HEK293 (cell line): ENCODE data around the gene BCL11B.

Experiments used
- CTCF ChIA-PET: fragments of 350-600 bp; formaldehyde crosslinking; extraction: SDS; loops from one replicate; lab custom pipeline; 2021; ENCODE audit warnings: antibody characterized with exemption; lab: Yijun Ruan, JAX
- POLR2A ChIA-PET: fragments of 300-600 bp; formaldehyde crosslinking; extraction: SDS; loops from one replicate; lab custom pipeline; 2020; ENCODE audit warnings: antibody characterized with exemption, inconsistent platforms; lab: Yijun Ruan, JAX
- H3K27ac ChIP-seq: fragments of 200-500 bp; sonication (Bioruptor generic); 2 replicates; pipeline ENCODE4 v1.5.1; 2014; ENCODE audit warnings: low read depth, low read length, control low read depth, inconsistent platforms; ENCODE audit errors: extremely low read depth
- H3K36me3 ChIP-seq, 2 experiments: fragments of 200-500 bp in 1 of 2; sonication (Bioruptor generic) in 1 of 2; 1 replicate in 1 of 2; 2 replicates in 1 of 2; pipeline ENCODE4 v1.5.1; 2014 to 2017; ENCODE audit warnings: inconsistent platforms in 2 of 2, low read length in 2 of 2; ENCODE audit not compliant: control insufficient read depth in 2 of 2, insufficient read depth in 1 of 2
- H3K4me1 ChIP-seq: fragments of 200-500 bp; sonication (Bioruptor generic); 2 replicates; pipeline ENCODE4 v1.5.1; 2014; ENCODE audit warnings: mild to moderate bottlenecking, low read length, inconsistent platforms; ENCODE audit not compliant: control insufficient read depth, insufficient read depth
- H3K4me3 ChIP-seq: 2 replicates; pipeline ENCODE4 v1.5.1; 2011; ENCODE audit warnings: low read depth, mild to moderate bottlenecking, control low read depth, low read length, moderate library complexity
- H3K9me3 ChIP-seq: fragments of 200-500 bp; sonication (Bioruptor generic); 2 replicates; pipeline ENCODE4 v1.5.1; 2014; ENCODE audit warnings: low read depth, low read length, inconsistent platforms; ENCODE audit not compliant: control insufficient read depth, insufficient read depth
- ATF2 ChIP-seq: fragments of 450-650 bp; formaldehyde crosslinking; IDR thresholded peaks from 2 replicates; pipeline ENCODE4 v1.5.1; 2016; ENCODE audit warnings: missing biosample characterization, missing genetic modification characterization, low read depth
- FEZF1 ChIP-seq: fragments of 450-650 bp; formaldehyde crosslinking; IDR thresholded peaks from 2 replicates; pipeline ENCODE4 v1.5.1; 2016; ENCODE audit warnings: missing biosample characterization, missing genetic modification characterization
- GLIS1 ChIP-seq: fragments of 450-650 bp; formaldehyde crosslinking; IDR thresholded peaks from 2 replicates; pipeline ENCODE4 v1.5.1; 2016; ENCODE audit warnings: missing biosample characterization, missing genetic modification characterization
- KLF16 ChIP-seq: fragments of 450-650 bp; formaldehyde crosslinking; IDR thresholded peaks from 2 replicates; pipeline ENCODE4 v1.5.1; 2017; ENCODE audit warnings: missing biosample characterization, missing genetic modification characterization
- PRDM10 ChIP-seq: fragments of 450-650 bp; formaldehyde crosslinking; IDR thresholded peaks from 2 replicates; pipeline ENCODE4 v1.5.1; 2016; ENCODE audit warnings: missing biosample characterization, missing genetic modification characterization
- YY1 ChIP-seq: fragments of 450-650 bp; formaldehyde crosslinking; IDR thresholded peaks from 2 replicates; pipeline ENCODE4 v1.5.1; 2018; ENCODE audit warnings: missing biosample characterization, missing genetic modification characterization
- ZBTB20 ChIP-seq: fragments of 450-650 bp; formaldehyde crosslinking; IDR thresholded peaks from 2 replicates; pipeline ENCODE4 v1.5.1; 2016; ENCODE audit warnings: missing biosample characterization, missing genetic modification characterization
- ZBTB6 ChIP-seq: fragments of 450-650 bp; formaldehyde crosslinking; IDR thresholded peaks from 2 replicates; pipeline ENCODE4 v1.5.1; 2017; ENCODE audit warnings: missing biosample characterization, missing genetic modification characterization
- ZBTB8A ChIP-seq: fragments of 450-650 bp; formaldehyde crosslinking; IDR thresholded peaks from 2 replicates; pipeline ENCODE4 v1.5.1; 2016; ENCODE audit warnings: missing biosample characterization, missing genetic modification characterization
- ZNF121 ChIP-seq: fragments of 450-650 bp; formaldehyde crosslinking; IDR thresholded peaks from 2 replicates; pipeline ENCODE4 v1.5.1; 2016; ENCODE audit warnings: missing biosample characterization, missing genetic modification characterization
- ZNF155 ChIP-seq: fragments of 450-650 bp; formaldehyde crosslinking; IDR thresholded peaks from 2 replicates; pipeline ENCODE4 v1.5.1; 2016; ENCODE audit warnings: missing biosample characterization, missing genetic modification characterization
- ZNF174 ChIP-seq: fragments of 450-650 bp; formaldehyde crosslinking; IDR thresholded peaks from 2 replicates; pipeline ENCODE4 v1.5.0; 2017; ENCODE audit warnings: missing biosample characterization, mild to moderate bottlenecking, missing genetic modification characterization
- ZNF175 ChIP-seq: fragments of 450-650 bp; formaldehyde crosslinking; IDR thresholded peaks from 2 replicates; pipeline ENCODE4 v1.5.1; 2016; ENCODE audit warnings: missing biosample characterization, missing genetic modification characterization
- ZNF184 ChIP-seq: fragments of 450-650 bp; IDR thresholded peaks from 2 replicates; pipeline ENCODE4 v1.5.1; 2018; ENCODE audit warnings: missing biosample characterization, mild to moderate bottlenecking, missing genetic modification characterization
- ZNF24 ChIP-seq: fragments of 450-650 bp; formaldehyde crosslinking; IDR thresholded peaks from 2 replicates; pipeline ENCODE4 v1.5.1; 2016; ENCODE audit warnings: missing biosample characterization, missing genetic modification characterization
- ZNF449 ChIP-seq: fragments of 450-650 bp; formaldehyde crosslinking; IDR thresholded peaks from 2 replicates; pipeline ENCODE4 v1.5.1; 2017; ENCODE audit warnings: missing biosample characterization, mild to moderate bottlenecking, missing genetic modification characterization, moderate library complexity
- ZNF529 ChIP-seq: fragments of 450-650 bp; formaldehyde crosslinking; IDR thresholded peaks from 2 replicates; pipeline ENCODE4 v1.5.1; 2017; ENCODE audit warnings: missing genetic modification characterization, missing biosample characterization; ENCODE audit not compliant: insufficient replicate concordance
- ZNF571 ChIP-seq: fragments of 450-650 bp; formaldehyde crosslinking; IDR thresholded peaks from 2 replicates; pipeline ENCODE4 v1.5.0; 2017; ENCODE audit warnings: missing biosample characterization, missing genetic modification characterization
- ZNF610 ChIP-seq: fragments of 450-650 bp; formaldehyde crosslinking; IDR thresholded peaks from 2 replicates; pipeline ENCODE4 v1.5.1; 2016; ENCODE audit warnings: missing biosample characterization, missing genetic modification characterization, borderline replicate concordance
- ZNF623 ChIP-seq: fragments of 450-650 bp; formaldehyde crosslinking; IDR thresholded peaks from 2 replicates; pipeline ENCODE4 v1.5.1; 2016; ENCODE audit warnings: missing biosample characterization, missing genetic modification characterization
- ZNF624 ChIP-seq: fragments of 450-650 bp; formaldehyde crosslinking; IDR thresholded peaks from 2 replicates; pipeline ENCODE4 v1.5.1; 2017; ENCODE audit warnings: missing biosample characterization, missing genetic modification characterization
- ZNF639 ChIP-seq: fragments of 450-650 bp; formaldehyde crosslinking; IDR thresholded peaks from 2 replicates; pipeline ENCODE4 v1.5.1; 2016; ENCODE audit warnings: missing biosample characterization, missing genetic modification characterization
- ZNF843 ChIP-seq: fragments of 450-650 bp; formaldehyde crosslinking; IDR thresholded peaks from 2 replicates; pipeline ENCODE4 v1.5.1; 2016; ENCODE audit warnings: missing biosample characterization, missing genetic modification characterization
- ZSCAN4 ChIP-seq: fragments of 450-650 bp; formaldehyde crosslinking; IDR thresholded peaks from 2 replicates; pipeline ENCODE4 v1.5.1; 2017; ENCODE audit warnings: missing biosample characterization, missing genetic modification characterization

BCL11B gene

GRCh38 chr14:99221445-99221844, 50.6 kb downstream of the BCL11B start:
- peaks cover 9% of the 10 kb centered on the region; the same call in 1 of the 2 replicates for H3K4me1 ChIP-seq
- no peak overlapping the region for H3K4me3 ChIP-seq
- no peaks in the 10 kb centered on the region for H3K9me3 ChIP-seq
- POLR2A ChIA-PET, result no interaction called here
- TF ChIP-seq ZNF623, result no peak
- no peak for TF ChIP-seq ZNF529 (tag by site-specific recombination)
- no peak for TF ChIP-seq ZNF24 (tag by site-specific recombination)
- TF ChIP-seq ZNF449 (tag by site-specific recombination), result no peak
- no peak for TF ChIP-seq ZBTB8A (tag by site-specific recombination)
- no peak for TF ChIP-seq ZNF174 (tag by site-specific recombination)
- TF ChIP-seq ZNF571 (tag by site-specific recombination), result no peak
- TF ChIP-seq ZNF624 (tag by site-specific recombination), result no peak
- TF ChIP-seq ZNF639, result no peak
- no peak for TF ChIP-seq KLF16
- no peak for TF ChIP-seq FEZF1 (tag by site-specific recombination)
- no peak for TF ChIP-seq ZNF155
- no peak for TF ChIP-seq YY1 (tag by site-specific recombination)
- TF ChIP-seq ZNF121, result no peak
- no peak for TF ChIP-seq ZNF610 (tag by site-specific recombination)
- no peak overlapping the region for H3K27ac ChIP-seq
- no peaks in the 10 kb centered on the region for H3K36me3 ChIP-seq
- CTCF ChIA-PET, result no interaction called here

GRCh38 chr14:99217066-99217955, 54.7 kb downstream of the BCL11B start:
- peaks cover 4% of the 10 kb centered on the region; the same call in 1 of the 2 replicates for H3K4me1 ChIP-seq
- no peaks in the 10 kb centered on the region for H3K9me3 ChIP-seq
- H3K4me3 ChIP-seq, result no peak overlapping the region
- TF ChIP-seq ATF2 (tag by site-specific recombination) (peak; percentile 57; the same call in 1 of the 2 replicates), ZSCAN4 (tag by site-specific recombination) (peak; percentile 75), ZNF175 (tag by site-specific recombination) (no peak), GLIS1 (tag by site-specific recombination) (no peak), ZNF843 (tag by site-specific recombination) (no peak), PRDM10 (tag by site-specific recombination) (no peak), ZBTB20 (no peak), ZBTB6 (tag by site-specific recombination) (no peak), ZNF184 (no peak)
- TF ChIP-seq, all 188 proteins: peak for 2
- H3K36me3 ChIP-seq, result no peaks in the 10 kb centered on the region
- no peak overlapping the region for H3K27ac ChIP-seq
- ChIA-PET POLR2A (no interaction called here), CTCF (interaction anchor here (0.5 to 0.7 kb wide), 2 partner anchors 30 to 49 kb away, joined by 3 to 4 read pairs; no protein-coding TSS in a partner anchor)
